Forelimb muscle (tissue), 1 donor: ENCODE data around the gene AMBP. TPM values are rescaled to one million over a fixed set of nuclear protein-coding genes. Genes with fewer than 3 reads are reported as not detected.

Experiments used
- DNase-seq: peaks from one replicate; pipeline ENCODE4 v3.0.0-alpha.2; 2013; ENCODE audit warnings: low read depth
- polyA plus RNA-seq: library from polyadenylated mRNA; unstranded; fragments of 120-200 nt; gene quantifications from one replicate; pipeline ENCODE4 v1.2.1, GENCODE V29; 2013; ENCODE audit not compliant: insufficient read length

The AMBP gene
- not detected for polyA plus RNA-seq

GRCh38 chr9:114078021-114078780 is at the start of gene AMBP:
Gene AMBP, minus strand, starts transcription at chr9:114078300. Its CDS starts 91 bp downstream, at chr9:114078209.
- no peak for DNase-seq

- no peak for DNase-seq
These were observed 48.4 kb upstream of the AMBP start for GRCh38 chr9:114126247-114127060.

DNA sequence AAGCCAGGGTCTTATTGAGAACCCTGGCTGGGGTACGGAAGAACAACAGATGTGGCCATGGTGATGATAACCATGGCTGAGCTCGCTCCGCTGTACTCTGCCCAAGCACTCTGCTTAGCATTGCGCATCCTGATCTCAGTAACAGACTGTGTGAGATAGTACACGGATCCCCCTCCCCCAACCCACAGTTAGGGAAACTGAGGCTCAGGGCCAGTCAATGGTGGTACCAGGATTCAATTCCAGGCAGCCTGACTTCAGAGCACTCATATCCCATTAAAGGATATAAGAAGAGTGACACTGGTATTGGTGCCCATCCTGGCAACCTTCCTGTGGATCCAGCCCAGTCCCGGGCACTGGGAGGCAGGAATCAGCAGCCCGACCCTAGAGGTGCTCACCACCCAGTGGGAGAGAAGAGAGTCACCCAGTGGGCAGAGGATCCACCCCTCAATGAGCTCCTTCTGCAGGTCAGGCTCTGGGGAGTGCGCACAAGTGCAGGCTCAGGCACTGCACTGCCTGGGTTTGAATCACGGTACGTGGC is 47.4 kb upstream of the AMBP start:
- no peak for DNase-seq

DNA sequence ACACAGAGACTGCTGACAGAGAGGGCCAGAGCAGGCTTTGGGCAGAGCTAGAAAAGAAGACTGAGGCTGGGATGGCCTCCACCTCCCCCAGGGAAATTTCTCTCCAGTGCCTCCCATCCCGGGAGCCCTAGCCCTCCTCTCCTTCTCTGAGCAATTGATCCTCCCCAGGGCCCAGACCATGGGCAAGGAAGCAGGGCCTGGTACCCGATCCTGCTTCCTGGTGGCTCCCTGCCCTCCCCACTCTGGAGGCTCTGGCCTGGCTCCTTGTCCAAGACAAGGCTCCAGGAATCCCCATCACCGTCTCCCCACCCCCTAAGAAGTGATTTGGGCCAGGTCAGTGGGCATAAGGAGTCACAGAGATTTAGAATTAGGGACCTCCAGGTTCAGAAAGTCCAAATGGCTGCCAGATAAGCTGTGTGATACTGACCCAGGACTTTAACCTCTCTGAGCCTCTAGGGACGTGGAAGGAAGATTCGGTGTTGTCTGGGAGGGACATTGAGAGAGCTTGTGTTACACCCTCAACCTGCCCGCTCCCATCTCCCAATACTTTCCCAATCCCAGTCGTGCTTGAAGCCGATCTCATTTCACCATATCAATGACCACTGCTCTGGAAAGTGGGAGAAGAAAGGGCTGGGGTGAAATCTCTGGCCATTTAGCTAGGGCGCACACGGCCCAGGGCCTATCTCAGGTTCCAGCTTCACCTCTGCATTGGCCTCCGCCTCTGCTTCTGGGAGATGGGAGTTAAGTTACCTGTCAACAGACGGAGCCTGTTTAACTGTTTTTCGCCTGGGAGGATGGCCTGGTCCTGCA is 46.8 kb upstream of the AMBP start:
- DNase-seq, result no peak

DNA sequence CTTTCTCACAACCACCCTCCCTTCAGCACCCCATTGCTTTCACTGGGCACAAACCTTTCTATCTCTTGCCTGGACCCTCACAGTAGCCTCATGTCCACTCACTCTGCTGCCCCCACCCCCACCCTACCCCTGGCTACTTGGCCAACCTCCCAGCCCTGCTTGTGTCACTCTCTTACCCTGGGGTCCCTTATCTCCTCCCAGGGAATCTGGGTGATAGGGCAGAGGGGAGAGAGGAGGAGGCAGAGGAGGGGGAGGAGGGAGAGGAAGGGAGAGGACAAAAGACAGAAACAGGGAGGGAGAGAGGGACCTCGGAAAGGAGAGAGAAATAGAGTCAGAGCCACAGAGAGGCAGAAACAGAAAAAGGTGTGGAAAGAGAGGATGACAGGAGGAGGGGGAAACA is 46.0 kb upstream of the AMBP start:
- DNase-seq, result no peak

DNA sequence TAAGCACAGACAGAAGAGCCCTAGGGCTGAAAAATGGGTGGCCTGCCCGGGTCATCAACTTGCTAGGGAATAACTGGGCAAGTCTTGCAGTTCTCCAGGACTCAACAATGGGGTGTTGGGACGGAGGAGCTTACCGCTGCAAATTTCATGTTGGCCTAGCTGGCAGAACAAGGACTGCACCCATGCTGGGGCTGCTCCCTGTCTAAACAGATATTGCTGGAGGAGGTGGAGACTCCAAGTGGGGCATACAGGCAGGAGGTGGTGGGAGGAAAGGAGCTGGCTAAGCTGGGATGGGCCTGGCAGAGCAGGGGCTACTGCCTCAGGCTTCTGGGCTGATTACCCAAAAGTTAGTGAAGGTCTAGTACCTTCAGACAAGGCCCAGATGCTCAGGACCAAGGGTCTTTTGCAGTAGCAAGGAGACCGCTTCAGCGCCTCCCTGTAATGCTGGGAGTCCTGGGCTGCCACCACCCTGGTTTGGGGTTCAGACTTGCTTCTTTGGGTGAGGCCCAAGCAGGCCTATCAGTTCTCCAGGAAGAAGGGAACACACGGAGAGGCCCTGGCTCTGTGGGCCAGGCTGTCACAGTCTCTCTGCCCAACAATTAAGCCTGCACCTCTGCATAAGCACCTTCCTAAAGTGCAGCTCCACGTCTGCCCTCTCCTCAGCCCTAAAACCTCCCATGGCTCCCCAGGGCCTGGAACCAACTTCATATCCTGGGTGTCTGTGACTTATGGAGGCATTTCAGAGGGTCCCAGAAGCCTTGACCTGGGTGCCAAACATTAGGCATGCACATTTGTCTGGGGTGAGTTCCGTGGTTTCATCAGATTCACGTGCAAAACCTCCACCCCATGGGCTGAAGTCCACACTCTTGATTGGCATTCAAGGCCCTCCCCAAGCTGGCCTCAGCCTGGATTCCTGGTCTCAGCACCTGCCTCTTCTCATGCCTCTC is 45.2 kb upstream of the AMBP start:
- no peak for DNase-seq

GRCh38 chr9:114122136-114123027 is 44.3 kb upstream of the AMBP start:
- no peak for DNase-seq

DNA sequence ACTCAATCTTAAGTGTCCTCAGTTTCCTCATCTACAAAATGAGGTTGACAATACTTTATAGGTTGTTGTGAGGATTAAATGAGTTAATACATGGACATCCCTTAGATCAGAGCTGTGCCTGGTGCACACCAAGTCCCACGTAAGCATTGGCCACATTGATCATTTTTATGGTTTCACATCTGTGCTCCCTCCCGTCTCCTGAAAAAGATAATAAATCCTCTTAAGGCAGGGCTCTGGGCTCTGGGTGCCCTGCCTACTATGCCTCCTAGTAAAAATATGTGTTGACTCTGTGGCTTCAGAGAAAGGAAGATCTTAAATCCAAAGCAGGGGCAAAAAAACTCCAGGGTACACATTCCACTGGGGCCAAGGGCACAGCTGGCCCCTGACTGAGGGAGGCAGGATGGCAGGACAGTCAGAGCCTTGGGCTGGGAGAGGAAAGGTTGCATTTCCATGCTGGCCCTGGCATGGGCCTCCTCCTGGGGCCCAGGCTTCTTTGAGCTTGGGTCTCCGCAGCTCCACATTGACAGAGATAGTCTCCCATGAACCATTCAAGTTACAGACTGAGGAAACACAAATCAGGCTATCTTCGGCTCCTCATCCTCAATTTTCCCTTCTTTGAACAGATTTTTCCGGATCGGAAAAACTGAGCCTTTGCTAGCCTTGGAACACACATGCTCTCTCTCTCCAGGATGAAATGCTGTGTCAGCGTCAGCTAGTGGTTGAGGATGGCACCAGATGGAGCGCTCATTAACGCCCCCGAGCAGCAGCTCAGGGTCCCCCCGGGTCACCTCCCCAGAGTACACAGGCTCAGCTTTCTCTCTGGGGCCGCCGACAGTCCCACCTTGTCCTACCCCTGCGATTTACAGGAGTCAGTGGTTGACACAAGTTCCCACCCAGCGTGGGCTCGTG is 43.4 kb upstream of the AMBP start:
- DNase-seq, result no peak

DNA sequence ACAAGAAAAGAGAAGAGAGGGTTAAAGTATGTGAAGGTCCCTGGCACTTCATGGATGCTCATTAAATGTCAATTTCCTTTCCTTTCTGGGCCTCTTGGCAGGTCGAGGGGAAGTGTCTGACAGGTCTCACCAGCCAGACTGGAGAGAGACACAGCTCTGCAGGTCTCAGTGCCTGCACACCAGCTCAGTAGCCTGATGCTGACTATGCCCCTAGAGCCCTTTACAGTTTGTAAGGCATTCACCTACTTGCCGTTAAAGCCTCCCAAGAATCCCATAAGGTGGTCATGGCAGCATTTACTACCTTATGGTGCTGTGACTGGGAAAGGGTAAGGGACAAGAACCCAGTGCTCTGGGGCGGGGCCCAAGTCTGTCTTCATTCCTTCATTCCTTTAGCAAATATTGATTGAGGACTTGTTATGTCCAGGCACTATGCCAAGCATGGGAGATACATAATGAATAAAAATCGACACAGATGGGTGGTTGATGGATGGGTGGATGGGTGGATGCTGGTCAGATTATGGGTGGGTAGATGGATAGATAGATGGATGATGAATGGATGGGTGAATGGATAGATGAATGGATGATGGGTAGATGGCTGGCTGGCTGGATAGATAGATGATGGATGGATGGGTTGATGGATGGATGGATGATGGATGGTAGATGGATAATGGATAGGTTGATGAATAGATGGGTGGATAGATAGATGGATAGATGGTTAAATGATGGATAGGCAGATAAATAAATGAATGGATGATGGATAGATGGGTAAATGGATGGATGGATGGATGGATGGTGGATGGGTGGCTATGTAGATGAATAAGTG is 42.3 kb upstream of the AMBP start:
- no peak for DNase-seq

DNA sequence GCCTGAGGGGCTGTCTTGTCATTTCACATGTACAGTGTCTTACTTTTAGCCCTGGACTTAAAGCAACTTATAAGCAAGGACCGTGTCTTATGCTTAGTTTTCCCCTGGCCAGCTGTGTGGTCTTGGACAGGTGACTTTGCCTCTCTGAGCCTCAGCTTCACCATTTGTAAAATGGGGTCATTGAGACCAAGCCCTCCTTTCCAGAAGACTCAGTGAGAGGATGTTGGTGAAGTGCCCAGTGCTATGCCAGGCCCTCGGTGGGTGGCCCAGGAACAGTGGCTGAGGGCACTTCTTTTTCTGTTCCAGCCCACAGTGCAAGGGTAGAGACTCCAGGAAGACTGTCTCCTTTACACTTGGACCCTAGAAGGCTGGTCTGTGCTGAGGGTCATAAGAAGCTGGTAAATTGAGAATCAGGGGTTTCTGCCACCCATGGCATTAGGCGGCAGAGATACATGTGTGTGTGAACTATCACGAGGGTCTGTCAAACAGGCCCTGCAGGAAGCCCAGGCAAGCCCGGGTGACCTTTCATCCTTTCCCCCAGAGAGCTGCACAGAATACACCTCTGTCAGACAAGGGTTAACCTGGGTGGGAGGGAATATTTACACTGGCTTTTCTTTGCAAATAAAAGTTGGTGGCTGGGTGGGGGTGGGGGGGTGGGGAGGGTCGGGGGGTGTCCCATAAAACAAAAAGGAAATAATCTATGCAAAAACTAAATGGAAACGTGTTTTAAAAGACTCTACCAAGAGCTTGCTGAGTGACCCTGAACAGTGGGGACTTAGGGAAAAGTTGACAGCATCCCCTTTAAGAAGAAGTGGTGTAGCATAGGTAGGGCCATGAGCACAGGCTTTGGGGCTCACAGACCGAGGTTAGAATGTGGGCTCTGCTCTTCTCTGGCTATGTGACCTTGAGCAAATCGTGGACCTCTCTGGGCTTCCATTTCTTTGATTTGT is 41.4 kb upstream of the AMBP start:
- no peak for DNase-seq

GRCh38 chr9:114117996-114118830 is 40.1 kb upstream of the AMBP start:
- DNase-seq, result no peak

GRCh38 chr9:114117614-114117995 is 39.5 kb upstream of the AMBP start:
- no peak for DNase-seq

DNA sequence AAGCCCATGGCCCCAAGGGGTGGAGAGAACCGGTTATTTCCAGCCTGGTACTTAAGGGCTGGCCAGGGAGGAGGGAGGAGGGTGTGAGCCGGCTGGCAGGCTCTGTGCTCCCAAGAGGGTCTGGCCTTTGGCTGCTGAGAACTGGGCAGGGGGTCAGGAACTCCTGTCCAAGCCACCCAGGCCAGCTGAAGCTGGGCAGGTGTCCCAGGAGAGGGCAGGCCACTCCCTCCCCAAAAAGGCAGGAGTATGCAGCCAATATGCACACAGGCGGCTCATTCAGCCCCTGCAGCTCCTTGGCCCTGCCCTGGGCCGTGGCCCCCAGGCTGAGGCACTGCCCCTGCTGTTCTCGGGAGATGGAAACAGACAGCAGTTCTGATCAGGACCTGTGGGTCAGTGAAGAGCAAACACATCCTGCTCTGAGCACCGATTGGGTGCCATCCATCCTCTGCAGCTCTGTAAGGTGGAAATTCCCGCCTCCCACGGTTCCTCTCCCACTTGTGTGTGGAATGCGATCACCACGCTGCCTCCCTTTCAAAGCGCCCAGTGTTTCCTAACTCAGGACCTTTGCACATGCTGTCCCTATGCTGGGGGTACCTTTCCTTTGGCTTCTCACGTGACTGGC is 38.1 kb upstream of the AMBP start:
- no peak for DNase-seq

GRCh38 chr9:114115654-114116125 is 37.6 kb upstream of the AMBP start:
- DNase-seq, result no peak

DNA sequence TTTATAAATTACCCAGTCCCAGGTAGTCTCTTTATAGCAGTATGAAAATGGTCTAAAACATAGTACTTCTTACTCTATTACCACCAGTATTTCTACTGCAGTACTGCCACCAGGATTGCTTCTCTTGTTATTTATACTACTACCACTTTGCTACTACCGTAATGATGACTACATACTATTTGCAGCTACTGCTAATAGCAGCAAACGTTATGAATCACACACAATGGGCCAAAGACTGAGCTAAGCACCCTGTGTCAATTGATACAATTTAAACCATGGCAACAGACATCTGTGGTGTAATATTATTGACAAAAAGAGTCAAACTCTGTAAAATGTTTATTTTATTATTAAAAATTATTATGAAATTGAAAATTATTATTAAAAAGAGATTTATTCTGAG is 36.3 kb upstream of the AMBP start:
- no peak for DNase-seq
